ENCODE results near the gene GNG13. TPM values are rescaled to one million over a fixed set of nuclear protein-coding genes. Genes with fewer than 3 reads are reported as not detected.

Gene GNG13
- total RNA-seq, 1 experiment from 2014 or later: 0.23 TPM

DNA sequence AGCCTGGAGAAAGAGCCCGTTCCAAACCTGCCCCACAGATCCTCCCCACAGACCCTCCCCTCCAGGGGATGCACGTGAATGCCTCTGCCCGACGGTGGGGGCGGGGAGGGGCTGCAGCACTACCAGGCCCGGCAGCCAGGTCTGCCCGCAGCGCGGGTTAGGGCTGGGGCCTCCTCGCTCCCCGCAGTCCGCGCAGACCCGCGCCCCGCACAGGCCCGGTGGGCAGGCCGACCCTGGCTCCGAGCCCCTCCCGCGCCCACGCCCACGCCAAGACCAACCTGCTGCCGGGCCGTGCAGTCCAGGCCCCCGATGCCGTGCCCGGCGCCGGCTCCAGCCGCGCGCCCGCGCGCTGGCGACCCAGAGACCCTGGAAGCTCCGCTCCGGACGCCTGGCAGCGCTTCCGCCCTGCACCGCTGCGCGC lies 12.5 kb downstream of the GNG13 start, which contains the start of gene RPUSD1:
Gene RPUSD1 (minus strand): TSS at position 404 of the 421 bp plus-strand sequence. CDS start 644 bp downstream, outside the sequence.
- Histone ChIP-seq H3K4me3 (ENCODE audit: low read depth in 2 of 2, low read length in 2 of 2) (peak within 1 kb of the TSS; percentile 72 to 89), H3K9me3 (ENCODE audit: control insufficient read depth, insufficient read depth, low read depth, low read length) (no peaks in the 10 kb centered on the region), H3K27ac (ENCODE audit: low read length) (peak within 1 kb of the TSS; percentile 79), H3K36me3 (ENCODE audit: control insufficient read depth, insufficient read depth, low read length) (peaks cover 5% of the 10 kb centered on the region), H3K4me1 (ENCODE audit: control insufficient read depth, insufficient read depth, low read length) (peaks cover 4% of the 10 kb centered on the region), H3K27me3 (ENCODE audit: control insufficient read depth, insufficient read depth, low read length) (no peaks in the 10 kb centered on the region)
- DNase-seq (ENCODE audit: low read depth, low spot score) (no peak), ATAC-seq (peak; percentile 26)
- no peak for TF ChIP-seq POLR2AphosphoS5 (IDR thresholded peaks at IDR 0.05; ENCODE audit: low read depth, low read length)
- TF ChIP-seq, protein P1, sequence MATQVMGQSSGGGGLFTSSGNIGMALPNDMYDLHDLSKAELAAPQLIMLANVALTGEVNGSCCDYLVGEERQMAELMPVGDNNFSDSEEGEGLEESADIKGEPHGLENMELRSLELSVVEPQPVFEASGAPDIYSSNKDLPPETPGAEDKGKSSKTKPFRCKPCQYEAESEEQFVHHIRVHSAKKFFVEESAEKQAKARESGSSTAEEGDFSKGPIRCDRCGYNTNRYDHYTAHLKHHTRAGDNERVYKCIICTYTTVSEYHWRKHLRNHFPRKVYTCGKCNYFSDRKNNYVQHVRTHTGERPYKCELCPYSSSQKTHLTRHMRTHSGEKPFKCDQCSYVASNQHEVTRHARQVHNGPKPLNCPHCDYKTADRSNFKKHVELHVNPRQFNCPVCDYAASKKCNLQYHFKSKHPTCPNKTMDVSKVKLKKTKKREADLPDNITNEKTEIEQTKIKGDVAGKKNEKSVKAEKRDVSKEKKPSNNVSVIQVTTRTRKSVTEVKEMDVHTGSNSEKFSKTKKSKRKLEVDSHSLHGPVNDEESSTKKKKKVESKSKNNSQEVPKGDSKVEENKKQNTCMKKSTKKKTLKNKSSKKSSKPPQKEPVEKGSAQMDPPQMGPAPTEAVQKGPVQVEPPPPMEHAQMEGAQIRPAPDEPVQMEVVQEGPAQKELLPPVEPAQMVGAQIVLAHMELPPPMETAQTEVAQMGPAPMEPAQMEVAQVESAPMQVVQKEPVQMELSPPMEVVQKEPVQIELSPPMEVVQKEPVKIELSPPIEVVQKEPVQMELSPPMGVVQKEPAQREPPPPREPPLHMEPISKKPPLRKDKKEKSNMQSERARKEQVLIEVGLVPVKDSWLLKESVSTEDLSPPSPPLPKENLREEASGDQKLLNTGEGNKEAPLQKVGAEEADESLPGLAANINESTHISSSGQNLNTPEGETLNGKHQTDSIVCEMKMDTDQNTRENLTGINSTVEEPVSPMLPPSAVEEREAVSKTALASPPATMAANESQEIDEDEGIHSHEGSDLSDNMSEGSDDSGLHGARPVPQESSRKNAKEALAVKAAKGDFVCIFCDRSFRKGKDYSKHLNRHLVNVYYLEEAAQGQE (IDR thresholded peaks at IDR 0.05; ENCODE audit: insufficient read depth in 1 of 2, low read depth in 2 of 2, low read length in 1 of 2): no peak
- TF ChIP-seq SIN3A (IDR thresholded peaks at IDR 0.05; ENCODE audit: borderline replicate concordance, insufficient read depth, low read depth, low read length): no peak
- intact Hi-C loops (cut with micrococcal nuclease; ENCODE audit: unreplicated experiment) (loop anchor here (5.0 kb wide), 1 partner anchor 46 kb away; the partner anchor contains the start of gene CIAO3), in situ Hi-C loops (cut with HindIII; ENCODE audit: low pct_unique_long_range_greater_than_20kb, low sequenced_read_pairs) (no loop called here)
- CTCF ChIA-PET: no interaction called here
- BruUV-seq (replicated peaks): no TSS peak
- POLR2A ChIA-PET: interaction anchor here (0.6 kb wide), 1 partner anchor 39 kb away, joined by 3 read pairs; no protein-coding TSS in a partner anchor

DNA sequence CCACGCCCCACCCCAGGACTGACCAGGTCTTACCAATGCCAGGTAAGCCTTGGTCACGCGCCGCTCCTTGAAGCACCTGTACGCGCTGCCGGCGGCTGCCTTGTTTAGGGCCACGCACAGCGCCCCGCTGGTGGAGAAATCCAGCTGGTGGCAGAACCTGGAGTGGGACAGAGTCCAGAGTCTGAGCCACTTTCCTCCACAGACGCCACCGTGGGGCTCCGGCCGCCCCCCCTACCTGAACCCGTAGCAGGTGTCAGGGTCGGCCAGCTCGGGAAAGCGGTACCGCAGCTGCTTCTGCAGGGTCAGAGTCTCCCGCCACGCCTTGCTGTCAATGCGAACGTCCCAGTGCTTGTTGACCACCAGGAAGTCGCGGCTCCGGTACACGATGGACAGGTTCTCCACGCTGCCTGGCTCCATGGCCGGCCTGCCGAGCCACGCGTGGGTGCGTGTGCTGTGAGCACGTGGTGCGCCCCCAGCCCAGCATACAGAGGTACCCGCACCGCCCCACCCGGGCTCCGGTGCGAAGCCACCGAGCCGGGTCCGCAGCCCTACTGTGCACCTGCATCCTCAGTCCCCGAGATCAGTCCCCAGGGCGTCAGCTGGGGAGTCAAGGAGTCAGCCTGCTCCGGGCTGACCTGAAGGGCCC lies 13.1 kb downstream of the GNG13 start:
- TF ChIP-seq, protein P1 (IDR thresholded peaks at IDR 0.05; ENCODE audit: insufficient read depth in 1 of 2, low read depth in 2 of 2, low read length in 1 of 2): no peak
- TF ChIP-seq POLR2AphosphoS5 (IDR thresholded peaks at IDR 0.05; ENCODE audit: low read depth, low read length) (no peak), TCF7L2 (IDR thresholded peaks at IDR 0.05; ENCODE audit: low read depth, low read length) (no peak), SIN3A (IDR thresholded peaks at IDR 0.05; ENCODE audit: borderline replicate concordance, insufficient read depth, low read depth, low read length) (no peak)
- TF ChIP-seq, protein P2, sequence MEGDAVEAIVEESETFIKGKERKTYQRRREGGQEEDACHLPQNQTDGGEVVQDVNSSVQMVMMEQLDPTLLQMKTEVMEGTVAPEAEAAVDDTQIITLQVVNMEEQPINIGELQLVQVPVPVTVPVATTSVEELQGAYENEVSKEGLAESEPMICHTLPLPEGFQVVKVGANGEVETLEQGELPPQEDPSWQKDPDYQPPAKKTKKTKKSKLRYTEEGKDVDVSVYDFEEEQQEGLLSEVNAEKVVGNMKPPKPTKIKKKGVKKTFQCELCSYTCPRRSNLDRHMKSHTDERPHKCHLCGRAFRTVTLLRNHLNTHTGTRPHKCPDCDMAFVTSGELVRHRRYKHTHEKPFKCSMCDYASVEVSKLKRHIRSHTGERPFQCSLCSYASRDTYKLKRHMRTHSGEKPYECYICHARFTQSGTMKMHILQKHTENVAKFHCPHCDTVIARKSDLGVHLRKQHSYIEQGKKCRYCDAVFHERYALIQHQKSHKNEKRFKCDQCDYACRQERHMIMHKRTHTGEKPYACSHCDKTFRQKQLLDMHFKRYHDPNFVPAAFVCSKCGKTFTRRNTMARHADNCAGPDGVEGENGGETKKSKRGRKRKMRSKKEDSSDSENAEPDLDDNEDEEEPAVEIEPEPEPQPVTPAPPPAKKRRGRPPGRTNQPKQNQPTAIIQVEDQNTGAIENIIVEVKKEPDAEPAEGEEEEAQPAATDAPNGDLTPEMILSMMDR (IDR thresholded peaks at IDR 0.05): no peak
- DNase-seq (ENCODE audit: low read depth, low spot score) (no peak), ATAC-seq (no peak)
- Histone ChIP-seq H3K36me3 (ENCODE audit: control insufficient read depth, insufficient read depth, low read length) (peaks cover 5% of the 10 kb centered on the region), H3K4me3 (ENCODE audit: low read depth in 2 of 2, low read length in 2 of 2) (peak overlapping the region; percentile 72 to 89), H3K9me3 (ENCODE audit: control insufficient read depth, insufficient read depth, low read depth, low read length) (no peaks in the 10 kb centered on the region), H3K4me1 (ENCODE audit: control insufficient read depth, insufficient read depth, low read length) (peaks cover 4% of the 10 kb centered on the region), H3K27ac (ENCODE audit: low read length) (peak overlapping the region; percentile 79), H3K27me3 (ENCODE audit: control insufficient read depth, insufficient read depth, low read length) (no peaks in the 10 kb centered on the region)
- intact Hi-C loops (cut with micrococcal nuclease; ENCODE audit: unreplicated experiment): loop anchor here (5.0 kb wide), 1 partner anchor 45 kb away; the partner anchor contains the start of gene CIAO3
- in situ Hi-C loops (cut with HindIII; ENCODE audit: low pct_unique_long_range_greater_than_20kb, low sequenced_read_pairs): no loop called here
- TSS peak; percentile 72 for BruUV-seq (replicated peaks)
- ChIA-PET CTCF (no interaction called here), POLR2A (no interaction called here)

Data from Panc1 (cell line).